A673 (cell line): Measurements from ENCODE around the gene RNF34.

ENCODE experiments used
- EZH2 ChIP-seq: fragments of 200-600 bp; sonication (generic); IDR thresholded peaks from 2 replicates; pipeline ENCODE4 v1.6.1; 2017; ENCODE audit warnings: borderline replicate concordance, low read depth, mild to moderate bottlenecking, mixed read lengths, antibody characterized with exemption, low read length; ENCODE audit not compliant: poor library complexity, severe bottlenecking
- TF ChIP-seq, protein P1 (sequence below): fragments of 300-800, 200-600 bp; sonication (generic); conservative IDR thresholded peaks from 2 replicates; pipeline ENCODE4 v1.5.1; 2017; ENCODE audit warnings: low read depth, mild to moderate bottlenecking, antibody characterized with exemption, low read length, moderate library complexity, mixed read lengths

DNA sequence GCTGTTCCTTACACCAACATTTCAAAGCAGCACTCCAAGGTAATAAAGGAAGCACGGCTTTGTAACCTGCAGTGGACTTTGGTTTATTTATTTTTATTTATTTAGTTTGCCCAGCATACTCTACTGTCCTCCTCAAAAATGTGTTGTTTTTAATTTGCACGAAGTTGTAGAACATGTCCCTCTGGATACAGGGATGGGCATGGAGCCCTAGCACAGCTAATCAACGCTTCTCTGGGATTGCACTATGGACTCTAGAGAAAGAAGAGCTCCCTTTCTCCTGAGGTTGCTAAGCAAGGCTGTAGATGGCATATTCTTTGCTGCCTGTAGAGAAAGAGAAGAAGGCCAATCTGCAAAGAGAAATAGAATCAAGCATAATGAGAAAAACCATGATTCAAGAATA, 41.8 kb upstream of the RNF34 start:
- TF ChIP-seq, protein P1, sequence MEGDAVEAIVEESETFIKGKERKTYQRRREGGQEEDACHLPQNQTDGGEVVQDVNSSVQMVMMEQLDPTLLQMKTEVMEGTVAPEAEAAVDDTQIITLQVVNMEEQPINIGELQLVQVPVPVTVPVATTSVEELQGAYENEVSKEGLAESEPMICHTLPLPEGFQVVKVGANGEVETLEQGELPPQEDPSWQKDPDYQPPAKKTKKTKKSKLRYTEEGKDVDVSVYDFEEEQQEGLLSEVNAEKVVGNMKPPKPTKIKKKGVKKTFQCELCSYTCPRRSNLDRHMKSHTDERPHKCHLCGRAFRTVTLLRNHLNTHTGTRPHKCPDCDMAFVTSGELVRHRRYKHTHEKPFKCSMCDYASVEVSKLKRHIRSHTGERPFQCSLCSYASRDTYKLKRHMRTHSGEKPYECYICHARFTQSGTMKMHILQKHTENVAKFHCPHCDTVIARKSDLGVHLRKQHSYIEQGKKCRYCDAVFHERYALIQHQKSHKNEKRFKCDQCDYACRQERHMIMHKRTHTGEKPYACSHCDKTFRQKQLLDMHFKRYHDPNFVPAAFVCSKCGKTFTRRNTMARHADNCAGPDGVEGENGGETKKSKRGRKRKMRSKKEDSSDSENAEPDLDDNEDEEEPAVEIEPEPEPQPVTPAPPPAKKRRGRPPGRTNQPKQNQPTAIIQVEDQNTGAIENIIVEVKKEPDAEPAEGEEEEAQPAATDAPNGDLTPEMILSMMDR = no peak
- TF ChIP-seq EZH2 = no peak
